GM23338 (cell line): Measurements from ENCODE around the gene KCNA3. TPM values are rescaled to one million over a fixed set of nuclear protein-coding genes. Genes with fewer than 3 reads are reported as not detected.
A peak's percentile ranks its signal among the peaks of the same experiment; 100 is the strongest.

Source experiments
- ATAC-seq: fragments of 200-7000 bp; cut with Tn5 transposase; 3 replicates; pipeline ENCODE4 v1.9.1; 2020
- DNase-seq: peaks from one replicate; pipeline ENCODE4 v3.0.0-alpha.2; 2015; ENCODE audit warnings: low spot score
- H2AFZ ChIP-seq: fragments of 200-600 bp; sonication (generic); 2 replicates; pipeline ENCODE4 v1.8.0; 2016; ENCODE audit warnings: antibody characterized with exemption, mild to moderate bottlenecking, moderate library complexity
- H3F3A ChIP-seq: fragments of 200-600 bp; sonication (generic); replicated peaks from 2 replicates; pipeline ENCODE4 v1.8.0; 2017; ENCODE audit warnings: antibody characterized with exemption, mixed run types, low read depth
- H3K27ac ChIP-seq: fragments of 200-600 bp; sonication (generic); 2 replicates; pipeline ENCODE4 v1.6.1; 2016; ENCODE audit warnings: low read depth
- H3K27me3 ChIP-seq: fragments of 200-600 bp; sonication (generic); 2 replicates; pipeline ENCODE4 v1.8.0; 2016; ENCODE audit warnings: mild to moderate bottlenecking, mixed run types, moderate library complexity; ENCODE audit not compliant: insufficient read depth
- H3K36me3 ChIP-seq: fragments of 200-600 bp; sonication (generic); 2 replicates; pipeline ENCODE4 v1.8.0; 2016; ENCODE audit warnings: mild to moderate bottlenecking; ENCODE audit not compliant: insufficient read depth
- H3K4me1 ChIP-seq: fragments of 200-600 bp; sonication (generic); 2 replicates; pipeline ENCODE4 v1.8.0; 2016; ENCODE audit warnings: mild to moderate bottlenecking, moderate library complexity; ENCODE audit not compliant: insufficient read depth
- H3K4me2 ChIP-seq: fragments of 200-600 bp; sonication (generic); 2 replicates; pipeline ENCODE4 v1.7.1; 2017; ENCODE audit warnings: mixed run types
- H3K4me3 ChIP-seq: fragments of 200-600 bp; sonication (generic); 2 replicates; pipeline ENCODE4 v1.6.1; 2016; ENCODE audit warnings: mixed run types
- H3K79me2 ChIP-seq: fragments of 200-600 bp; sonication (generic); replicated peaks from 2 replicates; pipeline ENCODE4 v1.8.0; 2017; ENCODE audit warnings: mild to moderate bottlenecking; ENCODE audit not compliant: insufficient read depth
- H3K9me2 ChIP-seq: fragments of 200-600 bp; sonication (generic); 2 replicates; pipeline ENCODE4 v1.8.0; 2017; ENCODE audit not compliant: insufficient read depth
- H4K20me1 ChIP-seq: fragments of 200-600 bp; sonication (generic); replicated peaks from 2 replicates; pipeline ENCODE4 v1.8.0; 2017; ENCODE audit warnings: mild to moderate bottlenecking; ENCODE audit not compliant: insufficient read depth
- H3K27ac Mint-ChIP-seq: 2 replicates; pipeline ENCODE4 v1.8.0; 2020; ENCODE audit warnings: inconsistent platforms, mild to moderate bottlenecking, moderate library complexity, mixed read lengths
- H3K27me3 Mint-ChIP-seq: 3 replicates; pipeline ENCODE4 v1.8.0; 2022; ENCODE audit warnings: low read depth, mild to moderate bottlenecking, moderate library complexity, mixed read lengths, inconsistent platforms; ENCODE audit not compliant: insufficient read depth, poor library complexity
- H3K36me3 Mint-ChIP-seq: 3 replicates; pipeline ENCODE4 v1.8.0; 2021; ENCODE audit warnings: low read depth, mild to moderate bottlenecking, inconsistent platforms, moderate library complexity, mixed read lengths
- H3K4me1 Mint-ChIP-seq: 3 replicates; pipeline ENCODE4 v1.8.0; 2020; ENCODE audit warnings: mild to moderate bottlenecking, inconsistent platforms, mixed read lengths
- H3K4me3 Mint-ChIP-seq: 3 replicates; pipeline ENCODE4 v1.8.0; 2021; ENCODE audit warnings: moderate library complexity, mild to moderate bottlenecking, inconsistent platforms, mixed read lengths
- H3K9me3 Mint-ChIP-seq: 3 replicates; pipeline ENCODE4 v1.8.0; 2020; ENCODE audit warnings: moderate library complexity, mild to moderate bottlenecking, inconsistent platforms, mixed read lengths
- CREB1 ChIP-seq: fragments of 250-450 bp; sonication (Bioruptor Pico); IDR thresholded peaks from 2 replicates; pipeline ENCODE4 v1.5.0; 2020; ENCODE audit warnings: low read depth, mild to moderate bottlenecking, moderate library complexity
- ETS1 ChIP-seq: IDR thresholded peaks from 2 replicates; pipeline ENCODE4 v1.6.1; 2016; ENCODE audit warnings: antibody characterized with exemption
- EZH2 ChIP-seq: fragments of 200-600 bp; sonication (generic); IDR thresholded peaks from one replicate; pipeline ENCODE4 v1.8.0; 2017; ENCODE audit warnings: antibody characterized with exemption, mild to moderate bottlenecking, low read depth; ENCODE audit not compliant: unreplicated experiment
- EZH2phosphoT487 ChIP-seq: fragments of 200-600 bp; sonication (generic); IDR thresholded peaks from one replicate; pipeline ENCODE4 v1.8.1; 2018; ENCODE audit warnings: antibody characterized with exemption; ENCODE audit not compliant: unreplicated experiment
- JUNB ChIP-seq: IDR thresholded peaks from one replicate; pipeline ENCODE4 v1.6.1; 2016; ENCODE audit warnings: antibody characterized with exemption; ENCODE audit not compliant: unreplicated experiment
- NANOG ChIP-seq: IDR thresholded peaks from 2 replicates; pipeline ENCODE4 v1.6.1; 2016; ENCODE audit warnings: antibody characterized with exemption, borderline replicate concordance
- POLR2AphosphoS5 ChIP-seq: IDR thresholded peaks from 2 replicates; pipeline ENCODE4 v1.6.1; 2016; ENCODE audit warnings: antibody characterized with exemption, low read depth
- REST ChIP-seq: IDR thresholded peaks from one replicate; pipeline ENCODE4 v1.6.1; 2018; ENCODE audit warnings: antibody characterized with exemption; ENCODE audit not compliant: unreplicated experiment
- STAT1 ChIP-seq: IDR thresholded peaks from one replicate; pipeline ENCODE4 v1.6.1; 2016; ENCODE audit warnings: antibody characterized with exemption; ENCODE audit not compliant: unreplicated experiment
- ZNF114 ChIP-seq: fragments of 250-450 bp; sonication (Bioruptor Pico); IDR thresholded peaks from 2 replicates; pipeline ENCODE4 v1.5.0; 2020; ENCODE audit warnings: mild to moderate bottlenecking, moderate library complexity
- ZNF331 ChIP-seq: fragments of 250-450 bp; sonication (Bioruptor Pico); IDR thresholded peaks from 2 replicates; pipeline ENCODE4 v1.5.0; 2020; ENCODE audit warnings: low read depth, mild to moderate bottlenecking, moderate library complexity
- polyA plus RNA-seq: library from polyadenylated mRNA; unstranded; fragments of >200 nt; fragmentation: Nextera tagmentation; extraction: Ambion mirVana; gene quantifications from 2 replicates; pipeline ENCODE4 v1.2.1, GENCODE V29; 2016
- total RNA-seq: library from RNA; depleted of rRNA; stranded (reverse); fragments of >200 nt; shearing (Covaris generic); gene quantifications from 2 replicates; pipeline ENCODE4 v1.2.3, GENCODE V29; 2014
- TF ChIP-seq, protein P1 (sequence below): fragments of 250-450 bp; sonication (Bioruptor Pico); IDR thresholded peaks from 2 replicates; pipeline ENCODE4 v1.5.0; 2020; ENCODE audit warnings: mild to moderate bottlenecking, moderate library complexity
- TF ChIP-seq, protein P2 (sequence below), 2 experiments: fragments of 200-600 bp in 1 of 2; sonication (generic) in 1 of 2; conservative IDR thresholded peaks; 2 replicates each; pipeline versions ENCODE4 v1.5.1 to v1.6.1; 2016 to 2017; ENCODE audit warnings: antibody characterized with exemption in 2 of 2, low read depth in 2 of 2, mild to moderate bottlenecking in 2 of 2, moderate library complexity in 1 of 2

KCNA3 gene
- total and polyA plus RNA-seq, 2 experiments from 2014 or later, result 0.32 to 4.2 TPM

DNA sequence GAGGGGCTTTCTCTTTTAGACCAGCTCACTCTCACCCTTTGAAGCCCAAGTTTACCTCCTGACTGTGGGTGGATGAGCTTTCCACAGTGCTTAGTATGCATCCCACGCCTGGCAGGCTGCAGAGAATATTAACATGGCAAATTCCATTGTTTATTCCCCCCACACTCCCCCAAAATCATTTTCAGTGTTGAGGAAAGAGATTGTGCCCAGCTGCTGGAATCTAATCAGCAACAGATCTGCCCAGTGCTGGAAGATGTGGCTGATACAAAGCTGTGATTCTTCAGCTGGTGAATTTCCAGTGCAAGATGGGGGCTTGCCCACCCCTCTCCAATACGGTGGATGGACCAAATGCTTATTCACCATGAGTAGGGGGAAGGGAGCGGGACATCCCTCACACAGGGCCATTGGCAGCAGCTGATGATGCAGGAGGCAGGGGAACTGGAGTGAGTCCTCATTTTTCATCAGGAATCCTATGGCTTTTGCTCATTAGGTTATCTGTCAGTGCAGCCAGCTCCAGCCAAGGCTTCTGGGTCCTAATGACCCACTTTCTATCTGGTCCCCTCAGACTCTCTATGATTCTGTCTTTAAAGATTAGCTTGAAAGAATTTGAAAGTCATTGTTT lies 39.7 kb upstream of the KCNA3 start:
- Histone ChIP-seq H3K27me3 (no peaks in the 10 kb centered on the region), H3K4me3 (no peak overlapping the region), H2AFZ (peak overlapping the region; percentile 52)

More for the DNA sequence above, 39.7 kb upstream of the KCNA3 start:
- Histone ChIP-seq H3K36me3 (no peaks in the 10 kb centered on the region), H3K4me1 (no peaks in the 10 kb centered on the region), H3K27ac (no peak overlapping the region), H3K9me2 (no peaks in the 10 kb centered on the region), H3F3A (no peaks in the 10 kb centered on the region), H3K79me2 (no peaks in the 10 kb centered on the region), H3K4me2 (no peak overlapping the region), H4K20me1 (no peaks in the 10 kb centered on the region)
- Mint-ChIP-seq H3K36me3 (no peaks in the 10 kb centered on the region), H3K9me3 (no peaks in the 10 kb centered on the region), H3K4me3 (no peak overlapping the region), H3K27me3 (peaks cover 5% of the 10 kb centered on the region), H3K4me1 (peaks cover 14% of the 10 kb centered on the region; the same call in 2 of the 3 replicates), H3K27ac (no peak overlapping the region; the same call in 1 of the 2 replicates)
- no peak for DNase-seq
- ATAC-seq, result peak; percentile 36; the same call in 1 of the 3 replicates
- TF ChIP-seq POLR2AphosphoS5 (no peak), CREB1 (CRISPR knock-in tag) (no peak), ZNF114 (CRISPR knock-in tag) (no peak), EZH2phosphoT487 (no peak), JUNB (no peak), STAT1 (no peak), ETS1 (no peak), EZH2 (no peak), ZNF331 (CRISPR knock-in tag) (no peak), NANOG (no peak), REST (no peak)
- TF ChIP-seq, protein P1, sequence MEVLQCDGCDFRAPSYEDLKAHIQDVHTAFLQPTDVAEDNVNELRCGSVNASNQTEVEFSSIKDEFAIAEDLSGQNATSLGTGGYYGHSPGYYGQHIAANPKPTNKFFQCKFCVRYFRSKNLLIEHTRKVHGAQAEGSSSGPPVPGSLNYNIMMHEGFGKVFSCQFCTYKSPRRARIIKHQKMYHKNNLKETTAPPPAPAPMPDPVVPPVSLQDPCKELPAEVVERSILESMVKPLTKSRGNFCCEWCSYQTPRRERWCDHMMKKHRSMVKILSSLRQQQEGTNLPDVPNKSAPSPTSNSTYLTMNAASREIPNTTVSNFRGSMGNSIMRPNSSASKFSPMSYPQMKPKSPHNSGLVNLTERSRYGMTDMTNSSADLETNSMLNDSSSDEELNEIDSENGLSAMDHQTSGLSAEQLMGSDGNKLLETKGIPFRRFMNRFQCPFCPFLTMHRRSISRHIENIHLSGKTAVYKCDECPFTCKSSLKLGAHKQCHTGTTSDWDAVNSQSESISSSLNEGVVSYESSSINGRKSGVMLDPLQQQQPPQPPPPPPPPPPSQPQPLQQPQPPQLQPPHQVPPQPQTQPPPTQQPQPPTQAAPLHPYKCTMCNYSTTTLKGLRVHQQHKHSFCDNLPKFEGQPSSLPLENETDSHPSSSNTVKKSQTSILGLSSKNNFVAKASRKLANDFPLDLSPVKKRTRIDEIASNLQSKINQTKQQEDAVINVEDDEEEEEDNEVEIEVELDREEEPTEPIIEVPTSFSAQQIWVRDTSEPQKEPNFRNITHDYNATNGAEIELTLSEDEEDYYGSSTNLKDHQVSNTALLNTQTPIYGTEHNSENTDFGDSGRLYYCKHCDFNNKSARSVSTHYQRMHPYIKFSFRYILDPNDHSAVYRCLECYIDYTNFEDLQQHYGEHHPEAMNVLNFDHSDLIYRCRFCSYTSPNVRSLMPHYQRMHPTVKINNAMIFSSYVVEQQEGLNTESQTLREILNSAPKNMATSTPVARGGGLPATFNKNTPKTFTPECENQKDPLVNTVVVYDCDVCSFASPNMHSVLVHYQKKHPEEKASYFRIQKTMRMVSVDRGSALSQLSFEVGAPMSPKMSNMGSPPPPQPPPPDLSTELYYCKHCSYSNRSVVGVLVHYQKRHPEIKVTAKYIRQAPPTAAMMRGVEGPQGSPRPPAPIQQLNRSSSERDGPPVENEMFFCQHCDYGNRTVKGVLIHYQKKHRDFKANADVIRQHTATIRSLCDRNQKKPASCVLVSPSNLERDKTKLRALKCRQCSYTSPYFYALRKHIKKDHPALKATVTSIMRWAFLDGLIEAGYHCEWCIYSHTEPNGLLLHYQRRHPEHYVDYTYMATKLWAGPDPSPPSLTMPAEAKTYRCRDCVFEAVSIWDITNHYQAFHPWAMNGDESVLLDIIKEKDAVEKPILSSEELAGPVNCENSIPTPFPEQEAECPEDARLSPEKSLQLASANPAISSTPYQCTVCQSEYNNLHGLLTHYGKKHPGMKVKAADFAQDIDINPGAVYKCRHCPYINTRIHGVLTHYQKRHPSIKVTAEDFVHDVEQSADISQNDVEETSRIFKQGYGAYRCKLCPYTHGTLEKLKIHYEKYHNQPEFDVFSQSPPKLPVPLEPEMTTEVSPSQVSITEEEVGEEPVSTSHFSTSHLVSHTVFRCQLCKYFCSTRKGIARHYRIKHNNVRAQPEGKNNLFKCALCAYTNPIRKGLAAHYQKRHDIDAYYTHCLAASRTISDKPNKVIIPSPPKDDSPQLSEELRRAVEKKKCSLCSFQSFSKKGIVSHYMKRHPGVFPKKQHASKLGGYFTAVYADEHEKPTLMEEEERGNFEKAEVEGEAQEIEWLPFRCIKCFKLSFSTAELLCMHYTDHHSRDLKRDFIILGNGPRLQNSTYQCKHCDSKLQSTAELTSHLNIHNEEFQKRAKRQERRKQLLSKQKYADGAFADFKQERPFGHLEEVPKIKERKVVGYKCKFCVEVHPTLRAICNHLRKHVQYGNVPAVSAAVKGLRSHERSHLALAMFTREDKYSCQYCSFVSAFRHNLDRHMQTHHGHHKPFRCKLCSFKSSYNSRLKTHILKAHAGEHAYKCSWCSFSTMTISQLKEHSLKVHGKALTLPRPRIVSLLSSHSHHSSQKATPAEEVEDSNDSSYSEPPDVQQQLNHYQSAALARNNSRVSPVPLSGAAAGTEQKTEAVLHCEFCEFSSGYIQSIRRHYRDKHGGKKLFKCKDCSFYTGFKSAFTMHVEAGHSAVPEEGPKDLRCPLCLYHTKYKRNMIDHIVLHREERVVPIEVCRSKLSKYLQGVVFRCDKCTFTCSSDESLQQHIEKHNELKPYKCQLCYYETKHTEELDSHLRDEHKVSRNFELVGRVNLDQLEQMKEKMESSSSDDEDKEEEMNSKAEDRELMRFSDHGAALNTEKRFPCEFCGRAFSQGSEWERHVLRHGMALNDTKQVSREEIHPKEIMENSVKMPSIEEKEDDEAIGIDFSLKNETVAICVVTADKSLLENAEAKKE (CRISPR knock-in tag), result no peak
- TF ChIP-seq, protein P2, sequence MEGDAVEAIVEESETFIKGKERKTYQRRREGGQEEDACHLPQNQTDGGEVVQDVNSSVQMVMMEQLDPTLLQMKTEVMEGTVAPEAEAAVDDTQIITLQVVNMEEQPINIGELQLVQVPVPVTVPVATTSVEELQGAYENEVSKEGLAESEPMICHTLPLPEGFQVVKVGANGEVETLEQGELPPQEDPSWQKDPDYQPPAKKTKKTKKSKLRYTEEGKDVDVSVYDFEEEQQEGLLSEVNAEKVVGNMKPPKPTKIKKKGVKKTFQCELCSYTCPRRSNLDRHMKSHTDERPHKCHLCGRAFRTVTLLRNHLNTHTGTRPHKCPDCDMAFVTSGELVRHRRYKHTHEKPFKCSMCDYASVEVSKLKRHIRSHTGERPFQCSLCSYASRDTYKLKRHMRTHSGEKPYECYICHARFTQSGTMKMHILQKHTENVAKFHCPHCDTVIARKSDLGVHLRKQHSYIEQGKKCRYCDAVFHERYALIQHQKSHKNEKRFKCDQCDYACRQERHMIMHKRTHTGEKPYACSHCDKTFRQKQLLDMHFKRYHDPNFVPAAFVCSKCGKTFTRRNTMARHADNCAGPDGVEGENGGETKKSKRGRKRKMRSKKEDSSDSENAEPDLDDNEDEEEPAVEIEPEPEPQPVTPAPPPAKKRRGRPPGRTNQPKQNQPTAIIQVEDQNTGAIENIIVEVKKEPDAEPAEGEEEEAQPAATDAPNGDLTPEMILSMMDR (conservative IDR thresholded peaks at IDR 0.05; ENCODE audit: low read depth in 2 of 2), result no peak
